WTC11 (cell line): ENCODE data around the gene MYBPC2. TPM values are rescaled to one million over a fixed set of nuclear protein-coding genes. Genes with fewer than 3 reads are reported as not detected.

ENCODE experiments used
- ATAC-seq: fragments of 200-7000 bp; cut with Tn5 transposase; 2 replicates; pipeline ENCODE4 v1.10.0; 2021; ENCODE audit warnings: mild to moderate bottlenecking, moderate library complexity
- CTCF ChIA-PET: fragments of 300-600 bp; sonication (Branson Sonifier 250); formaldehyde crosslinking; loops from one replicate; lab custom pipeline; 2021; ENCODE audit warnings: antibody characterized with exemption; lab: Charles Lee
- POLR2A ChIA-PET: fragments of 350-600 bp; sonication (Branson Sonifier 250); formaldehyde crosslinking; loops from one replicate; lab custom pipeline; 2021; ENCODE audit warnings: antibody characterized with exemption; lab: Charles Lee
- DNase-seq: peaks from one replicate; pipeline ENCODE4 v3.0.0; 2021; ENCODE audit warnings: low spot score
- H3K27ac Mint-ChIP-seq: 2 replicates; pipeline ENCODE4 v1.8.0; 2021; ENCODE audit warnings: mixed read lengths
- H3K27me3 Mint-ChIP-seq: 2 replicates; pipeline ENCODE4 v1.8.0; 2021; ENCODE audit warnings: low read depth, mild to moderate bottlenecking, moderate library complexity, mixed read lengths
- H3K36me3 Mint-ChIP-seq: 2 replicates; pipeline ENCODE4 v1.8.0; 2021; ENCODE audit warnings: mixed read lengths
- H3K4me1 Mint-ChIP-seq: 2 replicates; pipeline ENCODE4 v1.8.0; 2022; ENCODE audit warnings: mixed read lengths
- H3K4me3 Mint-ChIP-seq: 2 replicates; pipeline ENCODE4 v1.8.0; 2021; ENCODE audit warnings: mild to moderate bottlenecking, moderate library complexity, mixed read lengths
- H3K9me3 Mint-ChIP-seq: 2 replicates; pipeline ENCODE4 v1.8.0; 2021; ENCODE audit warnings: mixed read lengths
- E2F4 ChIP-seq: sonication (generic); formaldehyde crosslinking; IDR thresholded peaks from 2 replicates; pipeline ENCODE4 v1.8.1; 2022; ENCODE audit warnings: low read depth, mild to moderate bottlenecking, moderate library complexity, missing genetic modification reagents, borderline replicate concordance
- E2F5 ChIP-seq: sonication (generic); formaldehyde crosslinking; IDR thresholded peaks from 2 replicates; pipeline ENCODE4 v1.8.1; 2022; ENCODE audit warnings: mild to moderate bottlenecking, moderate library complexity, missing genetic modification reagents
- EMX1 ChIP-seq: fragments of 250-450 bp; sonication (Bioruptor Pico); IDR thresholded peaks from 2 replicates; pipeline ENCODE4 v1.8.0; 2021; ENCODE audit warnings: mild to moderate bottlenecking
- MAX ChIP-seq: sonication (generic); formaldehyde crosslinking; IDR thresholded peaks from 2 replicates; pipeline ENCODE4 v1.8.0; 2022; ENCODE audit warnings: mild to moderate bottlenecking, missing genetic modification reagents
- MLX ChIP-seq: sonication (generic); formaldehyde crosslinking; IDR thresholded peaks from 2 replicates; pipeline ENCODE4 v1.8.1; 2023; ENCODE audit warnings: mild to moderate bottlenecking, missing genetic modification reagents, moderate library complexity
- MXD4 ChIP-seq: fragments of 250-450 bp; sonication (Bioruptor Pico); IDR thresholded peaks from 2 replicates; pipeline ENCODE4 v1.8.0; 2021; ENCODE audit warnings: mild to moderate bottlenecking, moderate library complexity, borderline replicate concordance
- NFE2L1 ChIP-seq: sonication (generic); formaldehyde crosslinking; IDR thresholded peaks from 2 replicates; pipeline ENCODE4 v1.8.1; 2023; ENCODE audit warnings: missing genetic modification reagents
- PREB ChIP-seq: sonication (generic); formaldehyde crosslinking; IDR thresholded peaks from 2 replicates; pipeline ENCODE4 v1.8.1; 2022; ENCODE audit warnings: mild to moderate bottlenecking, missing genetic modification reagents, moderate library complexity, borderline replicate concordance
- SOX15 ChIP-seq: fragments of 250-450 bp; sonication (Bioruptor Pico); IDR thresholded peaks from 2 replicates; pipeline ENCODE4 v1.9.0; 2021; ENCODE audit warnings: mild to moderate bottlenecking
- TCF7 ChIP-seq: sonication (generic); formaldehyde crosslinking; IDR thresholded peaks from 2 replicates; pipeline ENCODE4 v1.8.0; 2022; ENCODE audit warnings: mild to moderate bottlenecking, low read depth, missing genetic modification reagents, moderate library complexity
- ZBTB21 ChIP-seq: sonication (generic); formaldehyde crosslinking; IDR thresholded peaks from 2 replicates; pipeline ENCODE4 v1.8.1; 2023; ENCODE audit warnings: mild to moderate bottlenecking, missing genetic modification reagents, borderline replicate concordance
- ZNF317 ChIP-seq: sonication (generic); formaldehyde crosslinking; IDR thresholded peaks from 2 replicates; pipeline ENCODE4 v1.8.1; 2023; ENCODE audit warnings: low read depth, mild to moderate bottlenecking, moderate library complexity, missing genetic modification reagents, borderline replicate concordance
- ZNF532 ChIP-seq: fragments of 250-450 bp; sonication (Bioruptor Pico); IDR thresholded peaks from 2 replicates; pipeline ENCODE4 v1.9.0; 2021; ENCODE audit warnings: mild to moderate bottlenecking, borderline replicate concordance
- total RNA-seq: library from RNA; stranded (reverse); gene quantifications from 3 replicates; pipeline ENCODE4 v1.2.3, GENCODE V29; 2021

The MYBPC2 gene
- total RNA-seq, 1 experiment from 2014 or later: 2.6 TPM

GRCh38 chr19:50393589-50393988 is 39.1 kb upstream of the MYBPC2 start:
- ATAC-seq: no peak
- Mint-ChIP-seq H3K27me3 (no peaks in the 10 kb centered on the region), H3K27ac (no peak overlapping the region), H3K4me3 (no peak overlapping the region), H3K4me1 (no peaks in the 10 kb centered on the region), H3K9me3 (peaks cover 18% of the 10 kb centered on the region), H3K36me3 (peaks cover 52% of the 10 kb centered on the region)
- no peak for DNase-seq
- ChIA-PET CTCF (interaction anchor here (1.3 kb wide), 1 partner anchor 36 kb away, joined by 4 read pairs; no protein-coding TSS in a partner anchor), POLR2A (interaction anchor here (1.9 kb wide), 1 partner anchor 10 kb away, joined by 4 read pairs; no protein-coding TSS in a partner anchor)
- TF ChIP-seq E2F4 (CRISPR knock-in tag): no peak
- TF ChIP-seq TCF7 (CRISPR knock-in tag): no peak
- TF ChIP-seq PREB: no peak
- no peak for TF ChIP-seq NFE2L1 (CRISPR knock-in tag)
- TF ChIP-seq ZNF317 (CRISPR knock-in tag): no peak
- no peak for TF ChIP-seq MAX
- no peak for TF ChIP-seq MXD4 (CRISPR knock-in tag)

GRCh38 chr19:50394017-50394416 is 38.7 kb upstream of the MYBPC2 start:
- H3K4me1 Mint-ChIP-seq: no peaks in the 10 kb centered on the region
- TF ChIP-seq SOX15 (CRISPR knock-in tag) (no peak), EMX1 (CRISPR knock-in tag) (no peak), ZNF532 (CRISPR knock-in tag) (no peak), ZBTB21 (CRISPR knock-in tag) (no peak), MLX (CRISPR knock-in tag) (no peak), E2F5 (no peak)
- ChIA-PET CTCF (interaction anchor here (1.3 kb wide), 1 partner anchor 37 kb away, joined by 4 read pairs; no protein-coding TSS in a partner anchor), POLR2A (interaction anchor here (0.7 to 1.9 kb wide), 2 partner anchors 10 to 34 kb away, joined by 3 to 4 read pairs; no protein-coding TSS in a partner anchor)
- H3K9me3 Mint-ChIP-seq: peaks cover 18% of the 10 kb centered on the region
- ATAC-seq (no peak), DNase-seq (no peak)
- peaks cover 53% of the 10 kb centered on the region for H3K36me3 Mint-ChIP-seq
- H3K27ac Mint-ChIP-seq: peak overlapping the region; percentile 17; the same call in 1 of the 2 replicates
- H3K27me3 Mint-ChIP-seq: no peaks in the 10 kb centered on the region
- H3K4me3 Mint-ChIP-seq: no peak overlapping the region
